Measurements from ENCODE around the gene MYO7A. TPM values are rescaled to one million over a fixed set of nuclear protein-coding genes. Genes with fewer than 3 reads are reported as not detected.

MYO7A gene
- total and polyA plus RNA-seq, 2 of the 4 experiments (the other 2 are of a cell fraction), result 0.02 TPM; not detected in 1

DNA sequence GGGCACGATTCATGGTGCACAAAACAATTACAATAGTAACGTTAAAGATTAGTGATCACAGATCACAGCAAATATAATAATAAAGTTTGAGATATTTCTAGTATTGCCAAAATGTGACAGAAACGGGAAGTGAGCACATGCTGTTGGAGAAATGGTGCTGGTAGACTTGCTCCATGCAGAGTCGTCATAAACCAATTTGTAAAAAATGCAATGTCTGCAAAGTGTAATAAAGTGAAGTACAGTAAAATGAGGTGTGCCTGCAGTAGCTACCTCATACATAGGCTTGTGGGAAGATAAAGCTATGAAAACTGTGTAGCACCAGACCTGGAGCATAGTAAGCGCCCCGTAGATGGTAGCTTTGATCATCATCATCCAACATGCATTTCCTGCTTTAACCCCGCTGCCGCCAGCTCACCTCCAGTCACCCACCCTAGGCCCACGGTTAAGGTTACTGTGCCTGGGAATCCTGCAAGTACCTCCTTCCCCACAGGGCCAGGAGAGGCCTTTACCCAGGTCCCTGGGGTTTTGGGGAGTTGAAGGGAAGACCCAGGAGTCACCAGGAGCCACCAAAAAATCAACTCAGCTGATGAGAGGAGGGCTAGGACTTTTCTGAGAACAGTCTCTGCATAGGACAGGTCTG, 59.2 kb downstream of the MYO7A start:
- Histone ChIP-seq H3K56ac (ENCODE audit: extremely low read depth, insufficient read depth, low read length) (no peak overlapping the region), H2BK15ac (ENCODE audit: low read depth, low read length) (no peak overlapping the region), H3K36me3 (ENCODE audit: control insufficient read depth, insufficient read depth, low read length) (no peaks in the 10 kb centered on the region), H3K27ac (ENCODE audit: insufficient read depth, low read length) (no peak overlapping the region), H3K18ac (ENCODE audit: low read depth, low read length) (no peak overlapping the region), H3K4me3 (ENCODE audit: insufficient read depth, low read depth, low read length) (no peak overlapping the region), H3K9ac (ENCODE audit: low read depth, low read length) (no peak overlapping the region), H3K9me3 (ENCODE audit: control insufficient read depth, insufficient read depth, low read length) (no peaks in the 10 kb centered on the region), H3K27me3 (ENCODE audit: control insufficient read depth, insufficient read depth, low read length) (peaks cover 29% of the 10 kb centered on the region), H2AFZ (replicated peaks; ENCODE audit: low read length, poor library complexity) (no peak overlapping the region), H4K20me1 (ENCODE audit: insufficient read depth, low read length) (peaks cover 3% of the 10 kb centered on the region; the same call in 1 of the 2 replicates), H4K91ac (ENCODE audit: insufficient read depth, low read depth, low read length) (no peak overlapping the region), H4K8ac (ENCODE audit: low read depth in 2 of 2, low read length in 2 of 2) (no peak overlapping the region), H3K4ac (ENCODE audit: low read depth, low read length) (no peak overlapping the region), H3K14ac (replicated peaks; ENCODE audit: low read depth, low read length) (no peak overlapping the region), H3K79me1 (ENCODE audit: low read depth in 1 of 2, low read length in 2 of 2) (no peaks in the 10 kb centered on the region), H3K4me1 (ENCODE audit: control insufficient read depth, insufficient read depth, low read length) (no peaks in the 10 kb centered on the region), H3K23ac (ENCODE audit: low read depth, low read length) (no peak overlapping the region), H3K4me2 (ENCODE audit: low read depth, low read length) (no peak overlapping the region), H4K5ac (ENCODE audit: low read depth, low read length) (no peak overlapping the region), H2AK9ac (replicated peaks; ENCODE audit: low read depth, low read length, poor library complexity) (no peak overlapping the region), H2BK5ac (ENCODE audit: low read depth, low read length, poor library complexity, severe bottlenecking) (no peak overlapping the region), H2BK20ac (ENCODE audit: low read depth, low read length) (no peak overlapping the region), H2BK120ac (ENCODE audit: low read depth, low read length) (no peak overlapping the region), H3K9me1 (ENCODE audit: insufficient read depth, low read length) (no peaks in the 10 kb centered on the region), H2AK5ac (ENCODE audit: low read depth, low read length) (no peak overlapping the region)
- ChIA-PET CTCF (interaction anchor here (1.2 to 2.5 kb wide), 3 partner anchors 13 to 267 kb away, joined by 4 to 21 read pairs (median 4); partner anchors contain the start of gene MYO7A), POLR2A (ENCODE audit: unreplicated experiment) (no interaction called here)
- ATAC-seq (ENCODE audit: low read depth), result no peak
- in situ Hi-C loops (cut with MboI; ENCODE audit: low sequenced_read_pairs), result loop anchor here (5.0 to 10.0 kb wide), 2 partner anchors 62 to 140 kb away; partner anchors contain the start of gene MYO7A
- intact Hi-C loops (cut with micrococcal nuclease), result loop anchor here (10.0 kb wide), 1 partner anchor 262 kb away; no protein-coding TSS in a partner anchor
- 69% methylated on average over 2 of the region's 9 CpGs; no CpG with 5 or more reads in 1 of the 2 experiments for WGBS, 2 experiments (ENCODE audit: extremely low coverage in 2 of 2, insufficient read length in 1 of 2)
- BruUV-seq (replicated peaks), result no TSS peak
- dilution Hi-C loops (cut with HindIII; ENCODE audit: low sequenced_read_pairs, unreplicated experiment), result no loop called here
- no peak for DNase-seq
- TF ChIP-seq MAZ (IDR thresholded peaks at IDR 0.05; ENCODE audit: borderline replicate concordance, low read depth, low read length) (no peak), MAFK (IDR thresholded peaks at IDR 0.05; ENCODE audit: low read depth, low read length) (0 out of 2 replicates have a peak, but pooled peaks have one; percentile 10), FOS (IDR thresholded peaks at IDR 0.05; ENCODE audit: low read depth, low read length) (no peak), MXI1 (IDR thresholded peaks at IDR 0.05; ENCODE audit: borderline replicate concordance, low read depth, low read length) (no peak), BHLHE40 (IDR thresholded peaks at IDR 0.05; ENCODE audit: low read depth, low read length) (no peak)
- TF ChIP-seq, protein P1, sequence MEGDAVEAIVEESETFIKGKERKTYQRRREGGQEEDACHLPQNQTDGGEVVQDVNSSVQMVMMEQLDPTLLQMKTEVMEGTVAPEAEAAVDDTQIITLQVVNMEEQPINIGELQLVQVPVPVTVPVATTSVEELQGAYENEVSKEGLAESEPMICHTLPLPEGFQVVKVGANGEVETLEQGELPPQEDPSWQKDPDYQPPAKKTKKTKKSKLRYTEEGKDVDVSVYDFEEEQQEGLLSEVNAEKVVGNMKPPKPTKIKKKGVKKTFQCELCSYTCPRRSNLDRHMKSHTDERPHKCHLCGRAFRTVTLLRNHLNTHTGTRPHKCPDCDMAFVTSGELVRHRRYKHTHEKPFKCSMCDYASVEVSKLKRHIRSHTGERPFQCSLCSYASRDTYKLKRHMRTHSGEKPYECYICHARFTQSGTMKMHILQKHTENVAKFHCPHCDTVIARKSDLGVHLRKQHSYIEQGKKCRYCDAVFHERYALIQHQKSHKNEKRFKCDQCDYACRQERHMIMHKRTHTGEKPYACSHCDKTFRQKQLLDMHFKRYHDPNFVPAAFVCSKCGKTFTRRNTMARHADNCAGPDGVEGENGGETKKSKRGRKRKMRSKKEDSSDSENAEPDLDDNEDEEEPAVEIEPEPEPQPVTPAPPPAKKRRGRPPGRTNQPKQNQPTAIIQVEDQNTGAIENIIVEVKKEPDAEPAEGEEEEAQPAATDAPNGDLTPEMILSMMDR (conservative IDR thresholded peaks at IDR 0.05; ENCODE audit: low read depth, low read length), result no peak
